Stimulated activated CD8-positive, alpha-beta memory T cell treated with anti-CD3 and anti-CD28 coated beads, Interleukin-15, amount 100 ng/mL, for 48 hours (primary cell): ENCODE results near the gene GPC5.

Experiments
- DNase-seq, 2 donors: peaks; one replicate each; pipeline ENCODE4 v3.0.0-alpha.2; 2020; ENCODE audit warnings: low read depth in 2 of 2

GPC5 gene

DNA sequence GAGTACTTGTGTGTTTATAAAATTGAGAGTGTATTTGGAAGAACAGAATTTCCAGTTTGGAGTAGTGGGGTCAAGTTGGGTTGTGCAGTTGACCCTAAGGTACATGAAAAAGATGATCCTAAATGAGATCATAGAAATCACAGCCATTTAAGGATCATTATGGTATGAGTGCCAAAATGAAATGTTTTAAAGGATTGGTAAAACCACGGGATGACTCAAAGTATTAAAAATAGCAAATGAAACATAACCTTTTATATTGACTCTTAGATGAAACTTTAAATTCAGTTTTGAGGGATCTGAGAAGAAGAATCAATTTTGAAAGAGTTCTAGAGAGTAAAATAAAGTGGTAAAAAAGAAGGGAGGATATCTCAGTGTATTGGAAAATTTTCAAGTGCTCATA is 773.8 kb downstream of the GPC5 start:
- no peak for DNase-seq

DNA sequence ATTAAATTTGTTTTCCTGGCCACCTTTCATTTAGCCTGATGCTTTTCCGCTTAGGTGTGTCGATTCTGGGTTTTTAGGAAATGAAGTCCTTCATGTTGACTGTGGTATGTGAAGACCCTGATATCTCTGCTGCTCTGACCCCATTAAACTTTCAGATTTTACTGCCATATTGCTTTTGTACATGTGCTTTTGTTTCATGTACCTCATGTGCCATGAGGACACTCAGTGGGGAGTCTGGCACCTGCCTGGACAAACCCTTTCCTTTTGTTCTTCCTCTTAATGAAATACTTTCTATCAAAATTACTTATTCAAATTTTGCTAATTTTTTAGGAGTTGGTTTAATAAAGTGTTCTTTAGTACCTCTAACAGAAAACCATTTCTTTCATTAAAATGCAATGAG is 774.8 kb downstream of the GPC5 start:
- DNase-seq: no peak

DNA sequence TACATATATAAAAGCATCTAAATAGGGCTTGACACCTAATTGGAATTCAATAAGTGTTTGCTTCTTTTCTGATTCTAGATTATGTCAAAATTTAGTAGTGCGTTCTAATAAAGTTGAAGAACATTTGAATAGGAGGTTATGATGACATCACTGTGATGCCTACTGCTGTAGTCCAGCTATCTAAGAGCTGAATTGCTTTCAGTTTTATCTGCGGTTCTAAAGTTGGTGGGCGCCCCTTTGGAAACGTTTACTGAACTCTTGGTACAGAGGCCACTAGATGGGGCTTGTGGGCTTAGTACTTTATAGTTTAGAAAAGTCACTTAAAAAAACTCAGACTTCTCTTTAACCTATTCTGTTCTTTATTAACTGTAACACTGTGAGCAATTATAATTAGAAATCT is 776.9 kb downstream of the GPC5 start:
- no peak for DNase-seq

DNA sequence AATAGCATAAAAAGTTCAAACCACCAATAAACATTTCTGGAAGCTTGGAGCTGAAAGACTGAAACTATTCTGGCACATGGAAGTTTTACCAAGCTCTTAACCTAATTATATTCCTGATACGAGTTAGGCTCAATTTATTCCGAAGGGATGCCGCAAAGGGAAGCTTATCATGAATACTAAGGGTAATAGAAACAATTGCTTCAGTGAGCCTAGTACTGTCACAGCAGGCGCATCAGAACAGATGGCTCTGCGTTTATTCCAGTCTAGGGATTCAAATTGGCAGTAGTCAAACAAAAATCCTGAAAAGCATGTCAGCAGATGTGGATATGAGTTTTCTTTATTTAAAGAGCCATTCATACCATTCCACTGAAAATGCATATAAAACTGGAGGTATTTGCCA is 779.5 kb downstream of the GPC5 start:
- no peak for DNase-seq

DNA sequence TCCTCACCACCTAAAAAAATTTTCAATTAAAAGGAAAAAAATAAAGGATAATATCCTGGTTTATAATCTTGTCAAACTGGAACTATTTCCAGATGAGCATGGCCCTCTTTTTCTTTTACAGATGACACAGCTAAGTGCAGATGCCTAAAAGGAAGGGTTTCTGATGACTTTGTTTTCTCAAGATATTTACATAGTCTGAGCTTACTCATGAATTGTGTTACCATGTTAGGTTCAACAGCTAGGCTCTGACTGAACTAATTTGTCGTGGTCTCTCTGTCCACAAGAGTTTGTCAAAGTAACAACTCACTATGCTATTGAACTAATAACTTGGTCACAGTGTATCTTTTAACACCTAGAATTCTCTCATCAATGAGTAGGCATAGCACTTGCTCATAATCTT is 780.8 kb downstream of the GPC5 start:
- no peak for DNase-seq

DNA sequence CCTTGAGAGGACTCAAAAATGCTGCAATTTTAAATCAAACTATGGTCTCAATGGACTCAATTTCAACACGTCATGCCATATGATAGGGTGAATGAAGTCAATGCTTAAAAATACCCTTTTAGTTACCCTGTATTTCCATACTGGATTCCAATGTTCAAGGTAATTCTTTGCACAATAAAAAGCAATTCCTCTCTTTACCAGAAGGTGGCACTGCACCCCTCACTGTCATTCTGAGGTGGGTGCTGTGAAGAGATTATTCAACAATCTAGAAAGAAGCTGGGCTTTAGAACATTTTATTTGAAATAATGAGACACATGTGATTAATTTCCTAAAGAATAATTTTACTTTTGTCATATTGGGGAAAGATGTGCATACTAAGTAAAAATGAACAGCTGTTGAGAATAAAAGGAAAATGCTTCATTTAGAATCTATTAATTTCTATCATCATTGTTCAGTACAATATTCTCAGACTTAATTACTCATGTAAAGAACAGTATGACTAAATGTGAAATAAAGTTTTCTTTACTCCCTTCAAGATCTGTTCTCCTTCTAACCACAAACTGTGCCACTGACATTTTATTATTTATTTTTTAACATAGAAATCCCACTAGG is 789.1 kb downstream of the GPC5 start:
- DNase-seq: no peak

DNA sequence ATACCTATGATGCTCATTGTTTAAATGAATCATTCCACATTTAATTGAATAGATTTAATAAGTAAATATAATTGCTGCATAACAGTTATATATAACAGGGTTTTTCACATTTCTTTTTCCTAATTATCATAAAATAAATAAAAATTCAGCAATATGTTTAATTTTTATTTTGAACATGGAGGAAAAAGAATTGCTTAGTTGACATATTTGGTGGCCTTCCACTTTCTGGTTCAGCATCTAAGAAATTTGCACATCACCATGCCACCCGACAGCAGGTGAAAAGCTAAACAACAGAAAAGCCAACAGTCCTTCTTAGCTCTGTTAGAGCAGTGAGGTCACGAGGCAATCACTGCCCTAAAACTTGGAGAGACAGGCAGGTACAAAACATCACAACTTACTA is 790.2 kb downstream of the GPC5 start:
- DNase-seq: no peak

DNA sequence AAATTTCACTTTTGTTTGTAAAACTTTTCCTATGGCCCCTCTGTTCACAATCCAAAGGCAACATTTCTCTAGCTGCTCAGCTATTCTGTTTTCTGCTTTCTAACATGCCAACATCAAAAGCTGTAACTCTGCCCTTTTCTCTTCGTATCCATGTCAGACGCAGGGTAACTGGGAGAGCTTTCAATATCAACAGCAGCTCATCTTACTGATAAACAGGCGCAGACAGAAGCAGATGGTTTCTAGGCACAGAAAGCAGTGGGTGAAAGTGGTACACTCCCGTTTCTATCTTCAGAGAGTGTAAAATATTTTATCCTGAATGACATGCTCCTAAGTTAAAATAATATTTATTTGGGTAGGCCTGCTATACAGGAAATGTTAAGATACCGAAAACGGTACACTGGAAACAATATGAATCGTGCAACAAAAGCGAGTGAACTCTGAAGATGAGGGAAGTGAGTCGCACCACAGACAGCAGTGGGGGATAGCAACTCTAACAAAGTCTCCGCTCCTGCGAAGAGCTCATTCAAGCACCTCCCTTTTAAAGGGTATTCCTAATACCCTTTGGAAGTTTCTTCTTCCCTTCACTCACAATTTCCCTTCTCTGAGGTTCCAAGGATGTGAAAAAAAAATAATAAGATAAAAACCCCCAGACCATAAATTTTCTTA is 798.3 kb downstream of the GPC5 start:
- no peak for DNase-seq

DNA sequence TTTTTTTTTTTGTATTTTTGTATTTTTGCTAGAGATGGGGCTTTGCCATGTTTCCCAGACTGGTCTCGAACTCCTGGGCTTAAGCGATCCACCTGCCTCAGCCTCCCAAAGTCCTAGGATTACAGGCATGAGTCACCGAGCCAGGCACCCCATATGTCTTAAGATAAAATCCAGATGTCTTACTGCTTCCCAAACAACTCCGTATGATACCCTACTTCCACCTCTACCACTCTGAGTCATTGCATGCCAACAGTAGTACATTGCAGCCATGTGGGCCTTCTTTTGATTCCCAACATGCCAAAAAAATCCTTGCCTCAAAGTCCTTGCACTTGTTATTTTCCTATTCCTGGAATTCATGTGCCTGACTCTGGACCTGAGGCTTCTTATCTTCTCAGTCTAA is 799.2 kb downstream of the GPC5 start:
- DNase-seq: no peak

DNA sequence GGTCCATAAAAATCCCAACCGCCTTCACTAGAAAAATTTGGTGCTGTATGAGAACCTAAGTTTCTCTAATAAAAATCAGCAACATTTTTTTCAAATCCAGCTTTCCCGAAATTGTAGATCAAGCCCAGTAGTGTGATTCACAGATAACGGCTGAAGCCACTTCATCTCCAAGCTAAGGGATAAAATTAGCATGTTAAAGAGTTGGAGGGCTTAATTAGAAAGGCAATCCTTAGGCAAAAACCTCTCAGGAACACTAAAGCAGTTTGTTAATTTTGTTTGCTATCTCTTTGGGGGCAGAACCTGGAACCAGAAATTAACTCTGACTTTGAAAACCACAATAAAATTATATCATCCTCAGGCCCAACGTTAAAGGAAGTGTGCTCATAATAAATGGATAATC is 820.2 kb downstream of the GPC5 start:
- DNase-seq: no peak

DNA sequence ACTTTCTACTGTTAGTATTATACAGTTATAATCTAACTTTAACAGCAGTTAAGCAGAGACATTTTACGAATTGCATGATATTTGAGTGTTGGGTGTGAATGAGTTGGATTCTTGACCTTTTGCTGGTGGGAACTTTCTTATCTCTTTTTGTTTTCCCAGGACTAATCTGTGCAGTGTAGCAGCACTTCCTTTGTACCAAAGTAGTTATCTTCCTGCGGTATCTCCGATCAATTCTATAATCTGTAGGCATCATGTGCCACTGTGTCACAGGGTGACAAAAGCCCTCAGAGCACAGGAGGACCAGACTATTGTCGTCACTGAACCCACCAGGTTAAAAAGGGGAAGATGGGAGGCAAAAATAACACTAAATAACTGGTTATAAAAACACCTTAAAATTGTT is 823.5 kb downstream of the GPC5 start:
- DNase-seq: no peak

DNA sequence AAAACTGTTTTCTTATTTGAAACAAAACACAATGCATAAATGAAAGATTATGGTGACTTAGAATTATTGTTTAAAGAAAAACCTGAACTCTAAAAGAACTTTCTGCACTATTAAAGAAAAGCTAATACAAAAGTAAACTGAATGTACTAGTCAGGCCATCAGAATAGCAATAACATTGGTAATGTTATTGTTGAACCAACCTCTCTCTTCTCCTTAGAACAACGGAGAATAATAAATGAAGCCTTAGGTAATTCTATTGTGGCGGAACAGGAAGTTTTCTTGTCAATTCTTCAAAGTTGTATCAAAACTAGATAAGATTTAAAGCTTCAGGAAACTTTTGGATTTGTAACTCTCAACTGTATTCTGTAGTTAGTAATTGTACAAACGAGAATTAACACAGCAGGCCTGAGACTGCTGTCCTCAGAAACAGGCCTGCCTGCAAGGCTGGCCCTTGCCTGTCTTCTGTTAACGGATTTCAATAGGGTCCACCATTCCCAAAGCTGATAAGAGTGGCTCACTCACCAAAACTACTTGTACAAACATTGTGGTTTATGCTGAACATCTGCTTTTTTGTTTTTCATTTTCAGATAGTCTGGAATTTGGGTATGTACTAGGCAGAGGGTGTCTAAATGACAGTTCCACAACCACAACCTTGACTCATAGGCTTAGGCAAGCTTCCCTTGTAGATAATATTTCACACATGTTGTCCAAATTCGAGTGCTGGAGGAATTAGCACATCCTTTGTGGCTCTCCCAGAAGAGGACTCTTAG is 825.8 kb downstream of the GPC5 start:
- DNase-seq: no peak

DNA sequence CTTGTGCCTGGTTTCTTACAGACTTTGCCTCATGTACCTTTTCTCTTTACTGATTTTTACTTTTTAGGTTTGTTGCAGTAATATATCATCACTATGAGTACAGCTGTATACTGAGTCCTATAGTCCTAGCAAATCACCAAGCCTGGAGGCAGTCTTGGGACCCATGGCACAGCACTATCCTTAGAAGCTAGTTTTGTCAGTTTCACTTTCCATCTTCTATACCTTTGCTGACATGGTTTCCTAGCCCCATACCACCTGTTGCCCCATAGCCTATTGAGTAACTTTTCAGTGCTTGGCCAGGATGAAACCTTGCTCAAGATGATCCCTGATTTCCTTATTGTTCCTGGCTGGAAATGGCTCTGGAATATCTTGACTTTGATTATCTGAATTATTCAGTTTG is 826.4 kb downstream of the GPC5 start:
- DNase-seq: no peak

DNA sequence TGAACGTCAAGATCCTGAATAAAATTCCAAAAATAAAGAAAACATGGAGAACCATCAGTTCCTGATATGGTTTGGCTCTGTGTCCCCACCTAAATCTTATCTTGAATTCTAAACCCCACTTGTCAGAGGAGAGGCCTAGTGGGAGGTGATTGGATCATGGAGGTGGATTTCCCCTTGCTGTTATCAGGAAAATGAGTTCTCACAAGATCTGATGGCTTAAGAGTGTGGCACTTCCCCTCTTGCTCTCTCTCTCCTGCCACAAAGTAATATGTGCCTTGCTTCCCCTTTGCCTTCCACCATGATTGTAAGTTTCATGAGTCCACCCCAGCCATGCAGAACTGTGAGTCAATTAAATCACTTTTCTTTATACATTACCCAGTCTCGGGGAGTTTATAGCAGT is 827.4 kb downstream of the GPC5 start:
- DNase-seq: no peak

DNA sequence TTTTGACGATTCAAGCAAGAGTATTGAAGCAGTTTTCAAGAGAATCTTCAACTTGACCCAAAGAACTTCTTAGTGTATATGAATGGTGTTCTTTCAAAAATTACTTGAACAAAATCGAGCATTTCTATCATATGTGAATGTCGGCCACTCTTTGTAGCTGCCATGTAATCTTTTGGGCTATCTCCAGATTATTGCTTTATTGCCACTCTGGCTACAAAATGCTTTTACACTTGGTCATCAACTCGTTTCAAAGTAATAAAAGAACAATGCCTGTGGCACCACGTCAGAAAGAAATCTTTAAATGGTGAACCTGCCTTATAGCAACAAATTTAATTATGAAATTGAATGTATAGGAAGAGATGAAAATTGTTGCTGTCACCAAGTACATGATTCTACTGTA is 834.5 kb downstream of the GPC5 start:
- no peak for DNase-seq

DNA sequence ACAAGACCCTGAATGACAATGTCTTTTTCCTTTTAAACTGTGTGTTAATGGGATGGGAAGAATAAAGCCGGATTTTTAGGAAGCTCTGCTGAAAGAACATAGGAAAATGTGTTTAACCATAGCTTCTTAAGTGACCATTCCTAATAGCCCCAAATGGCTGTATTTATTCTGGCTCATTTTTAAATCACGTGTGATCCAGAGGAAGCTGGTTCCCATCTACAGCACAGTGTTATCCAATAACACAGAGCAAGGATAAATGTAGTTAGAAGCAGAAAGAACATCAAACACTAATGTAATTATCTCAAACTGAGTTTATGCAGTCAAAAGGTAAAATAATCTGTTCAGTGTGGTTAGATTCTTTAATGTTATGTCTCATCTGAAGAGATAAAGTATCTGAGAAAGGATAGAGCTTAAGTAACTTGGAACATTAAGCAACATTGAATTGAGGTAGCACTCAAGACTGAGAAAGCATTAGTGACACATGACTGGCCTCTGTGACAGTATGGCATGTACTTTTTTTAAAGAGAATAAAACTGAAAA is 853.3 kb downstream of the GPC5 start:
- no peak for DNase-seq

DNA sequence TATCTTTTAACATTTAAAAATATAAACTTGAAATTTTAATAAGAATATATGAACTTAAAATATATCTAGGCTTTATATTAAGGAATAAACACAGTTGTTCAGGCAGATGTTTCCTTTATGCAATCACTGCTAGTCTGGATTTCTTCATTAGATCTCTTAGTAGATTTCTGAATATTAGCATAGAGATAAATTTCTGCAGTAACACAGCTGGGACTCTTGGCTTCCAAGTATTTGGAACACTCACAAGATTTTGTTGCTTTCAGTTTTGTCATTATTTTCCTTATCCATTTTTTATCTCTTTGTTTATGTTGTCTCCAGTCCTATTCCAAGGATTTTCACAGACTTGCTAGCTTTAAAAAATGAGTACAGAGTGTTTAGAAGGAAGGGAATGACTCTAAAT is 857.1 kb downstream of the GPC5 start:
- DNase-seq: no peak

DNA sequence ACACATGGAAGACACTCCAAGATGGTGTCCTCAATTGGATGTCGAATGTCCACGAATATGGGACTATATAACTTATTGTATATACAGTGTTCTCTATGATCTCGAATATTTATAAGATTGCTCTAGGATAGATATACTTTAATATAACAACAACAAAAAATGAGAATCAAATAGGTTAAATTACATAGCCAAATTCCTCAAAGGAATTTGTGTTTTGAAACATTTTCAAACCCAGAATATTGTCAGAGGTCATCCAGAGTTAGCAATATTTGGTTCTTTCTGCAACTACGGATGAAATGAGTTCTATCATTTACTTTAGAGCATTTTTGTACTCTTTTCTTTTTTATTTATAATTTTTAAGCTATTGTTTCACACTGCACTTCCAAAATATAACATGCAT is 857.8 kb downstream of the GPC5 start:
- no peak for DNase-seq

DNA sequence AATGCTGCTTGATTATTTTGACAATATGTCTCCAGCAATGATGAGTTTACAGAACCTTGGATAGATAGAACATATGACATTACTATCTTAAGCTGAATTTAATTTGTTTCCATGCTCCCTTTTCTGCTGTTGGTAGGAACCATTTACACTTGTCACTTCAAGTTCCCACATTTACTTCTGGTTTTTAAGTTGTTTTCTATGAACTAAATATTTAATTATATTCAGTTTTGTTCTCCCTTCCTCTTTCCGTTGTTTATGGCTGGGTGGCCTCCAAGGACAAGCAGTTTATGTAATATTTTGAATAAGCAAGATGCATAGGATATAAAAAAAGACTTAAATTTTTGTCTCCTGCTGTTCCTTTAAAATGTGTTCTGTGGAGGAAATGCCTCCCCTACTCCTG is 860.6 kb downstream of the GPC5 start:
- no peak for DNase-seq

DNA sequence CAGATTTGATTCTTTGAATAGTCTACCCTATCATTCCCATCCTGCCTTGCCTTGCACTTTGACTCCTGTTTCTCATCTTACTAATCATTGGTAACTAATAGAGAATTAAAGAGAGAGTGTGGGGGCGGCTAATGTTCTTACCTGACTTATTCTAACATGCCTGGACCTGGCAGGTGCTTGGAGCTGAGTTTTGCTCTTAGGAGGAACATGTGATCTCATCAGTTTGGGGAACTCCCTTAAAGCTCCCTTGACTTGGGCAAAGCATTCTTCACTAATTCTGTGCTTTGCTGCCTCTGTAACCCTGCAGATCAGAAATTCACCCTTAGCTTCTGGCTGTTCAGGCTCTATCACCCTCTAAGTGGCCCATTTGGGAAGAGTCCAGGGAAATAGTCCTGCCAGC is 861.1 kb downstream of the GPC5 start:
- DNase-seq: no peak

DNA sequence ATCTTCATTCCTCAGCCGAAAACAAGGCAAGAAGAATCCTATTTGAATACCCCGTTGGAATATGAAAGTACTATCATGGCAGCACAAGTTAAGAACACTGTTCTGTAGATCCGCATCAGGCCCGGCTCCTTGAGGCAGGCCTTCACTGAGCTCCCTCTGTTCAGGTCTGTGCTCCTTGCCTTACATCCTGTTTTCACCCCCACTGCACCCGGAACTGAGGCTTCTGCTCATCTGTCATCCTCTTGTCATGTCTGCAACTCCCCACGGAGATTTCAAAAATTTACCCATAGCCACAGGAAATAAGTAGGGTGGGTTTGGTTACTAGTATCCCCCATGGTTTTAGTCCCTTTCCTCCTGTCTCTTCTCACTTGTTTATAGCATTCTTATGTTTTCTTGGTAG is 861.9 kb downstream of the GPC5 start:
- DNase-seq: no peak

DNA sequence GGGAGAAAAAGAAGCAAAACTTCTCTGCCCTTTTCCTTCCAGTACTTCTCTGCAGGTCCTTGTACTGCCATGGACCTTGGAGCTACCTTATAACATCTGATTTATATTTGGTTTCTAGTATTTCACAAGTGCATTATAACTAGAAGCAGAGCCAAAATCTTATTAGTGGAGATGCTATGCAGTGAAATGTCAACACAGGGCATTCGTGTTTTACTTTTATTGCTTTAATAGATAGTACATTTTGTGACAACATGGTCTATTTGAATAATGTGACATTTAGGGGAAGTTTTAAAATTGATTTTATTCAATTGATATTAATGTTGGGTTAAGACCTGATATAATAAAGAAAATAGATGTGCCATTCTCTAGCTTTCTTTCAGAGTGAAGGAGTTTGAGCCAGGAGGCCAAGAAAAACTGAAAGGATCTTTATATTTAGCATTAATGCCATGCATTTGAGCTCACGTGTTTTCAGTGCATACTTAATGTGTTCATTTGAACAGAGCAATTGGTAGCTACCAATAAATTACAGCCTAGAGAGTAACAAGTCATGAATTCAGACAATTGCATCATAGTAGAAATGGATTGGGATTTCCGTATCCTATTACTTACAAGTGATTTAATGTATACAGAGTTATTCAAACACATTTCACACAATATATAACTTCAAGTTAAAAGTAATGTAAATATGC is 863.8 kb downstream of the GPC5 start:
- DNase-seq: no peak

DNA sequence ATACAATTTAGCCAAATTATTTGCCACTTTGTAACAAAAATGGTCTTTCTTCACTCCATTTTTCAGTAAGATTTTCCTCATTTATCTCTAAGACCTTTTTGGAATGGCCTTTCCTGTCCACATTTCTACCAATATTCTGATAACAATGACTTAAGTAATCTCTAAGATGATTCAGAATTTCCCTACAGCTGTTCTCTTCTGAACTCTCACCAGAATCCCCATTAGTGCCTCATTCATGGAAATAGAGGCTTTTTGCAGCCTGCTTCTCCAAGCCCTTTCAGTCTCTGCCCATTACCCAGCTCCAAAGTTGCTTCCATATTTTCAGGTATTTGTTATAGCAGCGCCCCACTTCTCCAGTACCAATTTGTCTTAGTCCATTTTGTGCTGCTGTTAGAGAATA is 867.0 kb downstream of the GPC5 start:
- no peak for DNase-seq
